Measurements from ENCODE around the gene FBXL7.

GRCh38 chr5:15547261-15547839 lies 47.4 kb downstream of the FBXL7 start:
- TF ChIP-seq CTCF (IDR thresholded peaks at IDR 0.05) (no peak), POLR2A (IDR thresholded peaks at IDR 0.05) (no peak)
